Keratinocyte (primary cell): ENCODE data around the gene KRT81. TPM values are rescaled to one million over a fixed set of nuclear protein-coding genes. Genes with fewer than 3 reads are reported as not detected.
A peak's percentile ranks its signal among the peaks of the same experiment; 100 is the strongest.

ENCODE experiments used
- DNase-seq: peaks from one replicate; pipeline ENCODE4 v3.0.0-alpha.2; 2011; ENCODE audit warnings: low read depth, missing footprints, low spot score
- FAIRE-seq: peaks from 2 replicates; lab custom pipeline; 2011; peaks lifted over from hg19 to GRCh38; lab: Jason Lieb, UNC
- H2AFZ ChIP-seq: 2 replicates; pipeline ENCODE4 v1.6.0; 2012; ENCODE audit warnings: low read length, control low read depth, inconsistent platforms; ENCODE audit not compliant: control insufficient read depth
- H3K27ac ChIP-seq: 2 replicates; pipeline ENCODE4 v1.5.1; 2011; ENCODE audit warnings: low read length; ENCODE audit not compliant: control insufficient read depth, insufficient read depth
- H3K27me3 ChIP-seq: 3 replicates; pipeline ENCODE4 v1.6.0; 2011; ENCODE audit warnings: low read length; ENCODE audit not compliant: control insufficient read depth, insufficient read depth; ENCODE audit errors: extremely low read depth
- H3K36me3 ChIP-seq, 2 experiments: 2 replicates in 1 of 2; 3 replicates in 1 of 2; pipeline ENCODE4 v1.5.1; 2011; ENCODE audit warnings: low read length in 2 of 2, mild to moderate bottlenecking in 1 of 2; ENCODE audit not compliant: control insufficient read depth in 2 of 2, insufficient read depth in 2 of 2; ENCODE audit errors: extremely low read depth in 1 of 2
- H3K4me1 ChIP-seq: 3 replicates; pipeline ENCODE4 v1.5.1; 2011; ENCODE audit warnings: low read length; ENCODE audit not compliant: control insufficient read depth, insufficient read depth; ENCODE audit errors: extremely low read depth
- H3K4me2 ChIP-seq: 3 replicates; pipeline ENCODE4 v1.6.0; 2011; ENCODE audit warnings: low read depth, low read length; ENCODE audit not compliant: control insufficient read depth, insufficient read depth; ENCODE audit errors: extremely low read depth
- H3K4me3 ChIP-seq, 3 experiments: fragments of 200-600 bp in 1 of 3; sonication (generic) in 1 of 3; 2 replicates in 2 of 3; 3 replicates in 1 of 3; pipeline ENCODE4 v1.5.1; 2011 to 2016; ENCODE audit warnings: low read length in 3 of 3, mild to moderate bottlenecking in 3 of 3, control low read depth in 2 of 3, inconsistent platforms in 1 of 3, low read depth in 1 of 3, mixed read lengths in 1 of 3, mixed run types in 1 of 3, moderate library complexity in 1 of 3; ENCODE audit not compliant: control insufficient read depth in 2 of 3, insufficient read depth in 2 of 3; ENCODE audit errors: extremely low read depth in 1 of 3
- H3K79me2 ChIP-seq: 2 replicates; pipeline ENCODE4 v1.6.0; 2012; ENCODE audit warnings: low read length; ENCODE audit not compliant: control insufficient read depth, insufficient read depth
- H3K9ac ChIP-seq: 3 replicates; pipeline ENCODE4 v1.6.0; 2011; ENCODE audit warnings: low read length; ENCODE audit not compliant: control insufficient read depth, insufficient read depth; ENCODE audit errors: extremely low read depth
- H3K9me1 ChIP-seq: 3 replicates; pipeline ENCODE4 v1.6.0; 2011; ENCODE audit warnings: low read length; ENCODE audit not compliant: control insufficient read depth, insufficient read depth; ENCODE audit errors: extremely low read depth
- H3K9me3 ChIP-seq: 2 replicates; pipeline ENCODE4 v1.5.1; 2012; ENCODE audit warnings: low read depth, low read length; ENCODE audit not compliant: control insufficient read depth
- H4K20me1 ChIP-seq: 3 replicates; pipeline ENCODE4 v1.6.0; 2011; ENCODE audit warnings: low read length; ENCODE audit not compliant: control insufficient read depth, insufficient read depth; ENCODE audit errors: extremely low read depth
- EZH2 ChIP-seq: IDR thresholded peaks from one replicate; pipeline ENCODE4 v1.6.1; 2012; ENCODE audit warnings: inconsistent platforms, mild to moderate bottlenecking, low read length, moderate library complexity
- dilution Hi-C: fragments of 300-500 bp; cut with MboI; formaldehyde crosslinking; loops from one replicate; pipeline ENCODE4 v1.7.0; 2020; ENCODE audit warnings: low sequenced_read_pairs; ENCODE audit not compliant: extremely low pct_ligation_motif_present
- polyA plus RNA-seq, 5 experiments: library from polyadenylated mRNA; depleted of rRNA in 3 of 5; stranded (reverse) in 3 of 5; stranded (forward) in 1 of 5; unstranded in 1 of 5; fragments of >200 nt; gene quantifications; 1 replicate in 1 of 5; 2 replicates in 3 of 5; 3 replicates in 1 of 5; pipeline versions ENCODE4 v1.2.1 to v1.2.3, GENCODE V29; 2011 to 2012; ENCODE audit warnings: missing spikeins in 2 of 5, low read depth in 1 of 5, low replicate concordance in 1 of 5
- TF ChIP-seq, protein P1 (sequence below), 3 experiments: IDR thresholded peaks in 1 of 3; conservative IDR thresholded peaks in 1 of 3; optimal IDR thresholded peaks in 1 of 3; 2 replicates in 2 of 3; 3 replicates in 1 of 3; pipeline versions ENCODE3 to v1.5.1; 2011; ENCODE audit warnings: low read length in 3 of 3, mild to moderate bottlenecking in 3 of 3, moderate library complexity in 2 of 3, control low read depth in 1 of 3, inconsistent platforms in 1 of 3; ENCODE audit not compliant: insufficient read depth in 2 of 3; ENCODE audit errors: extremely low read depth in 1 of 3

The KRT81 gene
- polyA plus RNA-seq, 1 donor (not counting 4 experiments of a cell fraction or from before 2014, with no cell fraction given) = 0.03 TPM

GRCh38 chr12:52270541-52271070 is 20.7 kb downstream of the KRT81 start:
- Histone ChIP-seq H3K36me3 (no peaks in the 10 kb centered on the region), H3K9me1 (no peaks in the 10 kb centered on the region), H3K79me2 (no peaks in the 10 kb centered on the region), H3K4me2 (no peak overlapping the region), H3K27me3 (no peaks in the 10 kb centered on the region), H2AFZ (no peak overlapping the region), H3K27ac (no peak overlapping the region), H3K9me3 (no peaks in the 10 kb centered on the region), H3K9ac (no peak overlapping the region), H4K20me1 (no peaks in the 10 kb centered on the region), H3K4me1 (peaks cover 7% of the 10 kb centered on the region), H3K4me3 (no peak overlapping the region)
- DNase-seq = no peak
- dilution Hi-C loops = no loop called here
- FAIRE-seq = no peak
- TF ChIP-seq, protein P1, sequence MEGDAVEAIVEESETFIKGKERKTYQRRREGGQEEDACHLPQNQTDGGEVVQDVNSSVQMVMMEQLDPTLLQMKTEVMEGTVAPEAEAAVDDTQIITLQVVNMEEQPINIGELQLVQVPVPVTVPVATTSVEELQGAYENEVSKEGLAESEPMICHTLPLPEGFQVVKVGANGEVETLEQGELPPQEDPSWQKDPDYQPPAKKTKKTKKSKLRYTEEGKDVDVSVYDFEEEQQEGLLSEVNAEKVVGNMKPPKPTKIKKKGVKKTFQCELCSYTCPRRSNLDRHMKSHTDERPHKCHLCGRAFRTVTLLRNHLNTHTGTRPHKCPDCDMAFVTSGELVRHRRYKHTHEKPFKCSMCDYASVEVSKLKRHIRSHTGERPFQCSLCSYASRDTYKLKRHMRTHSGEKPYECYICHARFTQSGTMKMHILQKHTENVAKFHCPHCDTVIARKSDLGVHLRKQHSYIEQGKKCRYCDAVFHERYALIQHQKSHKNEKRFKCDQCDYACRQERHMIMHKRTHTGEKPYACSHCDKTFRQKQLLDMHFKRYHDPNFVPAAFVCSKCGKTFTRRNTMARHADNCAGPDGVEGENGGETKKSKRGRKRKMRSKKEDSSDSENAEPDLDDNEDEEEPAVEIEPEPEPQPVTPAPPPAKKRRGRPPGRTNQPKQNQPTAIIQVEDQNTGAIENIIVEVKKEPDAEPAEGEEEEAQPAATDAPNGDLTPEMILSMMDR (optimal IDR thresholded peaks at IDR 0.05 in 1 of 3, IDR thresholded peaks at IDR 0.05 in 1 of 3, conservative IDR thresholded peaks at IDR 0.05 in 1 of 3; ENCODE audit: extremely low read depth in 1 of 3, insufficient read depth in 2 of 3, low read length in 3 of 3) = no peak
- no peak for TF ChIP-seq EZH2

GRCh38 chr12:52268212-52268611 is 23.1 kb downstream of the KRT81 start:
- FAIRE-seq = peak; percentile 59
- no peak overlapping the region for H2AFZ ChIP-seq
- H3K4me2 ChIP-seq = no peak overlapping the region
- H3K4me1 ChIP-seq = peaks cover 7% of the 10 kb centered on the region
- DNase-seq = no peak
- no peaks in the 10 kb centered on the region for H4K20me1 ChIP-seq
- H3K79me2 ChIP-seq = no peaks in the 10 kb centered on the region
- no peaks in the 10 kb centered on the region for H3K9me1 ChIP-seq
- no peaks in the 10 kb centered on the region for H3K27me3 ChIP-seq
- TF ChIP-seq EZH2 = no peak
- TF ChIP-seq, protein P1 (optimal IDR thresholded peaks at IDR 0.05 in 1 of 3, IDR thresholded peaks at IDR 0.05 in 1 of 3, conservative IDR thresholded peaks at IDR 0.05 in 1 of 3; ENCODE audit: extremely low read depth in 1 of 3, insufficient read depth in 2 of 3, low read length in 3 of 3) = no peak
- H3K36me3 ChIP-seq = no peaks in the 10 kb centered on the region
- no peak overlapping the region for H3K4me3 ChIP-seq
- H3K9ac ChIP-seq = no peak overlapping the region
- H3K27ac ChIP-seq = no peak overlapping the region
- dilution Hi-C loops = no loop called here
- H3K9me3 ChIP-seq = no peaks in the 10 kb centered on the region
